Lung (tissue), 12 donors: ENCODE results near the gene GLT8D1. TPM values are rescaled to one million over a fixed set of nuclear protein-coding genes. Genes with fewer than 3 reads are reported as not detected.

Source experiments
- ATAC-seq: fragments of 200-7000 bp; cut with Tn5 transposase; one replicate; pipeline ENCODE4 v1.9.1; 2020; ENCODE audit warnings: moderate number of reproducible peaks; ENCODE audit not compliant: insufficient read depth, low FRiP score
- DNase-seq, 3 donors: peaks; one replicate each; pipeline ENCODE4 v3.0.0-alpha.2; 2013 to 2017
- H3K27ac ChIP-seq, 2 donors: one replicate each; pipeline ENCODE4 v1.5.1; 2013; ENCODE audit warnings: mild to moderate bottlenecking in 2 of 2, moderate library complexity in 2 of 2, control low read depth in 1 of 2, inconsistent platforms in 1 of 2, low read depth in 1 of 2, low read length in 1 of 2
- H3K27me3 ChIP-seq, 3 donors: one replicate each; pipeline ENCODE4 v1.5.1; 2013; ENCODE audit warnings: low read length in 2 of 3; ENCODE audit not compliant: control insufficient read depth in 3 of 3, insufficient read depth in 3 of 3
- H3K36me3 ChIP-seq, 4 donors: one replicate each; pipeline ENCODE4 v1.5.1; 2013; ENCODE audit warnings: low read length in 4 of 4, mild to moderate bottlenecking in 1 of 4, moderate library complexity in 1 of 4; ENCODE audit not compliant: control insufficient read depth in 4 of 4, insufficient read depth in 4 of 4
- H3K4me1 ChIP-seq, 5 donors: one replicate each; pipeline ENCODE4 v1.5.1; 2013; ENCODE audit warnings: low read length in 5 of 5, mild to moderate bottlenecking in 2 of 5, moderate library complexity in 1 of 5; ENCODE audit not compliant: control insufficient read depth in 5 of 5, insufficient read depth in 5 of 5
- H3K4me3 ChIP-seq: one replicate; pipeline ENCODE4 v1.5.1; 2013; ENCODE audit warnings: mild to moderate bottlenecking, control low read depth, moderate library complexity
- H3K9ac ChIP-seq, 2 donors: one replicate each; pipeline ENCODE4 v1.5.1; 2013; ENCODE audit warnings: low read length in 2 of 2, control low read depth in 1 of 2; ENCODE audit not compliant: insufficient read depth in 1 of 2
- H3K9me3 ChIP-seq, 4 donors: one replicate each; pipeline ENCODE4 v1.5.1; 2013; ENCODE audit warnings: low read length in 3 of 4, mild to moderate bottlenecking in 1 of 4, moderate library complexity in 1 of 4; ENCODE audit not compliant: control insufficient read depth in 4 of 4, insufficient read depth in 3 of 4
- WGBS, 2 donors: extraction: QIAGEN DNeasy Blood & Tissue Kit; methylation state at CpG; one replicate each; pipeline ENCODE4 v1.1.7; 2013; 5-methylcytosine and 5-hydroxymethylcytosine counted together
- polyA plus RNA-seq, 2 donors: library from polyadenylated mRNA; stranded (reverse); fragments of 200-250 nt; gene quantifications; one replicate each; pipeline ENCODE4 v1.2.1, GENCODE V29; 2013
- total RNA-seq, 2 donors: library from RNA; depleted of rRNA in 1 of 2; stranded (reverse); fragments of >200 nt in 1 of 2; gene quantifications; one replicate each; pipeline ENCODE4 v1.2.1, GENCODE V29; 2014 to 2021
- TF ChIP-seq, protein P1 (sequence below): IDR thresholded peaks from 2 replicates; pipeline ENCODE4 v1.5.1; 2012; ENCODE audit warnings: mild to moderate bottlenecking; ENCODE audit errors: control extremely low read depth, extremely low read depth
- donor health status: control.
- donor health status: control.
- donor health status: Bipolar disorder and iron deficiency.
- donor health status: healthy.
- donor health status: DM: yes; HTN: yes; CAD: no.

Gene GLT8D1
- total and polyA plus RNA-seq, 4 donors, result 35.4 to 85.5 (median 48.3) TPM

DNA sequence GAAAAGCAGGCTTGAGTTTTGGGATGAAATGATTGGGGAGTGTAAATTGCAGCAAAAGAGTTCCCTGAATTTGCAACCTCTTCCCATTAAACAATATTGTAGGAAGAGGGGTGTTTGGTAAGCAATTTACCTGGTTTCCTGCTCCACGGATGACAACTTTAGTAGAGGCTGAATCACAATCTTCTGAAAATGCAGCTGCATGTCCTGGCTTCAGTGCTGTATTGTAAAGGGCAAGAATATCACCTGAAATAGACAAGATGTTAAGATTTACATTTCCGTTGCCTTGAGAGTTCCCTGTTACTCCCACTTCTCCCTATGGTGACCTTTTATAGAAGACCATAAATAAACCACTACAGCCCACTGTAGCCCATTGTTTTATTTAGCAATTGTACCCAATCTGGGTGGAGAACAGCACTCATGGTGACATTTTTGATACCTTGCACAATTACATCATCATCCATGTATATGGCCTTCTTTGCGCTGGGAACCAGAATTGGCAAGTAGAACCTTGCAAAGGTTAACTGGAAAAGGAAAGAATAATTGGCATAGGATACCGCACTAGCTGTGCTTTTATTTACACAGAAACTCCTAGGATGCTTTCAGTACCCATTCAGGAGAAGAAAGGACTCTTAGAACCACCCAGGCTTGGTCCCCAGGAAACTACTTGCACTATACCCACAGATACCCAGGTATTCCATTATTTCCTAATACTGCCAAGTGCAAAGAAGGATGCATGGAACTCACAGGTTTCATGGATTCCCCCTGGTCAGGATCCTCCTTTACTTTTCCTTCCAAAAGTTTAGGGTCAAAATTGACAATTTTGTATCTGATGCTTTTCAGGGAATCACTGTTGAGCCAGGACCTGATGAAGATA lies 9.6 kb downstream of the GLT8D1 start:
- H3K27ac ChIP-seq, result no peak overlapping the region
- ATAC-seq (no peak), DNase-seq (no peak)
- peaks cover 26 to 69% (median 56%) of the 10 kb centered on the region in 4 donors for H3K36me3 ChIP-seq
- no peak overlapping the region for H3K9ac ChIP-seq
- no peak overlapping the region for H3K4me3 ChIP-seq
- no peaks in the 10 kb centered on the region for H3K4me1 ChIP-seq
- TF ChIP-seq, protein P1, sequence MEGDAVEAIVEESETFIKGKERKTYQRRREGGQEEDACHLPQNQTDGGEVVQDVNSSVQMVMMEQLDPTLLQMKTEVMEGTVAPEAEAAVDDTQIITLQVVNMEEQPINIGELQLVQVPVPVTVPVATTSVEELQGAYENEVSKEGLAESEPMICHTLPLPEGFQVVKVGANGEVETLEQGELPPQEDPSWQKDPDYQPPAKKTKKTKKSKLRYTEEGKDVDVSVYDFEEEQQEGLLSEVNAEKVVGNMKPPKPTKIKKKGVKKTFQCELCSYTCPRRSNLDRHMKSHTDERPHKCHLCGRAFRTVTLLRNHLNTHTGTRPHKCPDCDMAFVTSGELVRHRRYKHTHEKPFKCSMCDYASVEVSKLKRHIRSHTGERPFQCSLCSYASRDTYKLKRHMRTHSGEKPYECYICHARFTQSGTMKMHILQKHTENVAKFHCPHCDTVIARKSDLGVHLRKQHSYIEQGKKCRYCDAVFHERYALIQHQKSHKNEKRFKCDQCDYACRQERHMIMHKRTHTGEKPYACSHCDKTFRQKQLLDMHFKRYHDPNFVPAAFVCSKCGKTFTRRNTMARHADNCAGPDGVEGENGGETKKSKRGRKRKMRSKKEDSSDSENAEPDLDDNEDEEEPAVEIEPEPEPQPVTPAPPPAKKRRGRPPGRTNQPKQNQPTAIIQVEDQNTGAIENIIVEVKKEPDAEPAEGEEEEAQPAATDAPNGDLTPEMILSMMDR, result no peak
- H3K27me3 ChIP-seq, result no peaks in the 10 kb centered on the region
- 80 to 86% methylated on average over 4 of the region's 4 CpGs for WGBS, 2 donors
- no peaks in the 10 kb centered on the region for H3K9me3 ChIP-seq

DNA sequence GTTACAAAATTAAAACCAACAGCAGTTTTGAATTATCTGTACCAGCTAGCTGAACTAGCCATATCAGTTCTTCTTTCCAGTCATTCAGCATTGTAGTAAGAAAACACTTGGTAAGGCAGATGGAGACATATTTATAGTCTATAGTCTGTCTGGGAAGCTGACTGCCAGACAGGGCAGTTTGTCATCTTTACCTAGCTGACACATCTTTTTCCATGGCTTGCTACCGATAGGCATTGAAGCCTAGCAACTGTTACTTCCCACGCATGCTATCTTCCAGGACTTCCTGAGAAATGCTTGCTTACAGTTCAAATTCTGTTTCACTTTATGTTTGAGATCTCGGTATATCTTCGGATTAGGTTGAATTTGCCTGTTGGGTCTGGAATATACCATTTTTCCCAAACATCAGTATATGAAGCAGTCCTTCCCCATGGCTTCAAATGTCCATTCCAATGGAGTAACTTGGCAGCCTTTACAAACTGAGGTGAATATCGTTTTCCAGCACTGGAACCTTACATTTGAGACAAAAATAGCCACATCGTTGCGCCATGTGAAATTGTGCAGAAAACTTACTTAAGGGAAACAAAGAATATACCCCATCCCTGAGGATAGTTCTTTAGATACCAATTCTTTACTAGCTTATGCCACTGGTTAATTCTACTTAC lies 10.9 kb downstream of the GLT8D1 start:
- Histone ChIP-seq H3K4me3 (no peak overlapping the region), H3K36me3 (peaks cover 28 to 70% (median 62%) of the 10 kb centered on the region in 4 donors), H3K27me3 (no peaks in the 10 kb centered on the region), H3K27ac (no peak overlapping the region), H3K9me3 (no peaks in the 10 kb centered on the region), H3K4me1 (no peaks in the 10 kb centered on the region), H3K9ac (no peak overlapping the region)
- no peak for ATAC-seq
- WGBS, 2 donors, result 75 to 93% methylated on average over 7 of the region's 7 CpGs
- TF ChIP-seq, protein P1, result no peak
- no peak for DNase-seq

DNA sequence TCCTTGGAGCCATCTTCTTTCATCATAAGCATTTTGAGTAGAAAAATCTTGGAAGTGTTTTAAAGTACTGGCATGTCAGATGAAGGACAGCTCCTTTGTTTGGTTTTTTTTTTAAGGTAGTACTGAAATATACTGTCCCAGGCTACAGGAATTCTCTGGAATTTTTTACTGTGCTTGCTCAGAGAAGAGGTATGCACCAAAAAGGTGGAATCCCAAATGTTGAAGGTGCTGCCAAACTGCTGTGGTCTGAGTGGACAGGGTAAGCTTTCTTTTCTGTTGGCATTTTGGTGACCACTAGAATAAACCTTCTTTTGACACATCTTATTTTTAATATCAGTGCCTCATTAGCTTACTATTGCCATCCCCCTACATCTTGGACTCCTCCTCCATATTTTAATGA lies 12.5 kb downstream of the GLT8D1 start:
- DNase-seq (no peak), ATAC-seq (no peak)
- Histone ChIP-seq H3K4me1 (no peaks in the 10 kb centered on the region), H3K27ac (no peak overlapping the region), H3K27me3 (no peaks in the 10 kb centered on the region), H3K9ac (no peak overlapping the region), H3K9me3 (no peaks in the 10 kb centered on the region), H3K4me3 (no peak overlapping the region), H3K36me3 (peaks cover 38 to 84% (median 73%) of the 10 kb centered on the region in 4 donors)
- TF ChIP-seq, protein P1, result no peak
